Raji (cell line): ENCODE results near the gene PTGR3.

Source experiments
- POLR2A ChIP-seq: IDR thresholded peaks from 2 replicates; pipeline ENCODE4 v1.6.1; 2011; ENCODE audit warnings: low read depth, low read length, control low read depth; ENCODE audit not compliant: insufficient read depth

The PTGR3 gene

DNA sequence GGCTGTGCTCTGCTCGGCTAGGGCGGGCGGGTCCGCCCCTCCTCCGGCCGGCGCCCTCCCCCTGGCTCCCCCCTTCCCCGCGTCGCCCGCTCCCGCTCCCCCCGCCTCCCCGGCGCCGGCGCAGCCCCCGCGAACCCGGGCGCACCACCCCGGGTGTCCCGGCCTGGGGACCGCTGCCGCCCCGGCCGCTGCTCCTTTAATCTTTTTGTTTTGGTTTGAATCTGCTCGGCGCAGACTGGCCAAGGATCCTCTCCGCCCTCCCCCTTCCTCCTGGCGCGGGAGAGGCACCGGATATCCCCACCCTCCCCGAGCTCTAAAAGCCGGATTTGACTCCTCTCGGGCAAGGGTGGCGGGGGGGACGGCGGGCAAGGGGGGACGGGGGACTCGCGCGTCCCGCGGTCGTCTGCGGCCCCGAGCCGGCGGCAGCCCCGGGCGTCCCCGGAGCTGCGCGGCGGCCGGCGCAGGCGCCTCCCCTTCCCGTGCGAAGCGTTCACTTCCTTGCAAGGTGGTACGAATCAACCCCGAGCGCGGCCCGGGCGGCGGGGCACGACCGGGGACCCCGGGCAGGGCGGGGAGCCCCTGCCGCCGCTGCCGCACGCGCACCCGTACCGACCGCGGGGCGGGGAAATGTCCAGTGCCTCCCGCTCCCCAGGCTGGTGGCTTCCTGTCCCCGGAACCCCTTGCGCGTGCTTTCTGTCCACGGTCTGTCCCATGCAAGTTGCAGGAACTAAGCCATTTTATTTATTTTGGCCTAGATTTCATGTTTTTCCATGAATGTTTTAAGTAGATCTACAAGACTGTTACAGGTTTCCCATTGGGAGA, at the start of gene PTGR3:
TSS of gene PTGR3 (minus strand) at position 11 of the 822 bp plus-strand sequence. CDS start 81 bp downstream, outside the sequence.
- TF ChIP-seq POLR2A = peak; percentile 75

- no peak for TF ChIP-seq POLR2A
These were observed 48.7 kb upstream of the PTGR3 start for GRCh38 chr18:75257605-75258004.

DNA sequence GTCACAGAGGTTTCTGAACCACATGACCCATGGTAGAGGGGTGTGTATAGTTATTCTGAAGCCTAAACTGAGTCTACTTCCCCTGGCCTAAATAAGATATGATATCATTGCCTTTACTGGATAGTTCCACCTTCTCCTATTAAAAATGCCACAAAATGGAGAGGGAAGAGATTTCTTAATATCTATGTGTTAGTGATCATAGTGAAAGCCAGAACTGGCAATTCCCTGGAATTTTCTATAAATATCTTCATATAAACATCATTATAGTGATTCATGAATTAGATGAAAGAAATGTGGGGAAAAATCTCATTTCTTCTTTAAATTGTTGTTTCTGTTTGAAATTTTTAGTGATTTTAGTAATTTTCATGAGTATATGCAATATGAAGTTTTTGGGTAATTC, 47.4 kb upstream of the PTGR3 start:
- TF ChIP-seq POLR2A = no peak

DNA sequence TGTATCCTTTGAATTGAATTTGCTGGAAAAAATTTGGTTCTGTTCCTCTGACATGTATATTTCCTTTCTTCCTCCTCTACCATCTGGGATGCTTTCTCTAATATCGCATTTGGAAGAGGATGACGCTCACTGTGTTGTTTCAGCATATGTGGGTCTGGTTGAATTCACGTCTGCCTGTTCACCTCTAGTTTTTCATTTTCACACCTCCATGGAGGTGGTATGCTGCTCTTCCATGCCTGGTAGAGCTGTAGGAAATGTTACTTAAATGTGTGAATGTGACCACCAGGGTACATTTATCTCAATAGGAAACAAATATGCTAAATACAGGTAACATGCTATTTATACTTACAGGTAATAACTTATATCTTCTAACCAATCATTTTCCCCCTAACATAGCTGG, 46.2 kb upstream of the PTGR3 start:
- TF ChIP-seq POLR2A = no peak

DNA sequence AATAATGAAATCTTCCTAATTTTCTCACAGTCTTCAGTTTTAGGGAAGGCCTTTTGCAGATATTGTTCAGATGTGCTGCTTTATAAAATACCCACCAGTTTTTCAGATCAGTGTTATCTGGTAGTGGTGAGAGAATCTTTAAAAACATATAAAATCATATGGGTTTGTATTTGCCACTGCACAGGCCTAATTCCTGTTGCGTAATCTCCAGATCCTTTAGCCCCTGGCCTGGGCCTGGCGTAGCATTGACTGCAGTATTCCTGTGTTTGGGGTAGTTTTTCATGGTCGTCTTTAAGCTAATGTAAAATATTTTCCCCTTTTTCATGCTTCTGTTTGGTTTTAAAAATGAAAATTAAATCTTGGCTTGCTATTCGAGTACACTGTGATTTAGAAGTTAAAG, 44.8 kb upstream of the PTGR3 start:
- TF ChIP-seq POLR2A = no peak

DNA sequence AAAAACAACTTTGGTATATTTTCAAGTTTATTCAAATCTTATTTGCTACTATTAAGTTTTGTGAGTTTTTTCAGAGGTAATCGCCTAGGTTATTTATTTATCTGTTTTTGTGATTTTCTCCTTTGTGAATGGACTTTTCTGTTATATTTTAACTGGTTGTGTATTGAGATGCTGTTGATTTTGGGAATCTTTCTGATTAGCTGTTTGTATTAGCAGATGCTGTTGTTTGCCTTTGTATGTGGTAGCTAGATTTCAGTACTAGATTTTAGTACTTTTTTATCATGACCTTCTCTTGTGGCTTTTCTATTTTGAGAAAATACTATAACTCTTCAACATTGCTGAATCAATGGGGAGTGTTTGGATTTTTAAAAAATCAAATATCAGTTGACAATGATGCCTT, 44.1 kb upstream of the PTGR3 start:
- TF ChIP-seq POLR2A = no peak

GRCh38 chr18:75252136-75252535, 43.2 kb upstream of the PTGR3 start:
- no peak for TF ChIP-seq POLR2A

GRCh38 chr18:75251466-75251865, 42.5 kb upstream of the PTGR3 start:
- TF ChIP-seq POLR2A = no peak

- TF ChIP-seq POLR2A = no peak
These were observed 41.5 kb upstream of the PTGR3 start for GRCh38 chr18:75250471-75250821.

DNA sequence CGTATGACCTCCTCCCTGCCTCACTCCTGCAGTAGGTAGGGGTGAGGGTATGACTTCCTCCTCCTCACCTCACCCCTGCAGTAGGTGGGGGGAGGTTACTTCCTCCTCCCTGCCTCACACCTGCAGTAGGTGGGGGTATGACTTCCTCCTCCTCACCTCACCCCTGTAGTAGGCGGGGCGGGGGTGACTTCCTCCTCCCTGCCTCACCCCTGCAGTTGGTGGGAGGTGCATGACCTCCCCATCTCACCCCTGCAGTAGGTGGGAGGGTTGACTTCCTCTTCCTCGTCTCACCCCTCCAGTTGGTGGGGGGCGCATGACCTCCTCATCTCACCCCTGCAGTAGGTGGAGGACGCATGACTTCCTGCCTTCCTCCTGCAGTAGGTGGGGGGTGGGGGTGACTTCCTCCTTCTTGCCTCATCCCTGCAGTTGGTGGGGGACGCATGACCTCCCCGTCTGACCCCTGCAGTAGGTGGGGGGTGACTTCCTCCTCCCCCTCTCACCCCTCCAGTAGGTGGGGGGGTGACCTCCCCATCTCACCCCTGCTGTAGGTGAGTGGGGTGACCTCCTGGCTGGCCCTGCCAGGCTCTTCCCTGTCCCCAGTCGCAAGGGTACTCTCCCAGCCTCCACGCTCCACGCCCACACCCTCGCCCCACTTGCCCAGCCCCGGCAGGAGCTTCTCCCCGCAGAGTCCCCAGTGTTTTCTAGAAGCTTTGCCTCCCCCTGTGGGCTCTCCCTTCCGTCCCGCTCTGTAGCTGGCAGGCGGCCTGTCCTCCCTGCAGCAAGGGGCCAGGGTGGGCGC, 40.9 kb upstream of the PTGR3 start:
- TF ChIP-seq POLR2A = no peak

GRCh38 chr18:75249175-75249518, 40.2 kb upstream of the PTGR3 start:
- TF ChIP-seq POLR2A = no peak

DNA sequence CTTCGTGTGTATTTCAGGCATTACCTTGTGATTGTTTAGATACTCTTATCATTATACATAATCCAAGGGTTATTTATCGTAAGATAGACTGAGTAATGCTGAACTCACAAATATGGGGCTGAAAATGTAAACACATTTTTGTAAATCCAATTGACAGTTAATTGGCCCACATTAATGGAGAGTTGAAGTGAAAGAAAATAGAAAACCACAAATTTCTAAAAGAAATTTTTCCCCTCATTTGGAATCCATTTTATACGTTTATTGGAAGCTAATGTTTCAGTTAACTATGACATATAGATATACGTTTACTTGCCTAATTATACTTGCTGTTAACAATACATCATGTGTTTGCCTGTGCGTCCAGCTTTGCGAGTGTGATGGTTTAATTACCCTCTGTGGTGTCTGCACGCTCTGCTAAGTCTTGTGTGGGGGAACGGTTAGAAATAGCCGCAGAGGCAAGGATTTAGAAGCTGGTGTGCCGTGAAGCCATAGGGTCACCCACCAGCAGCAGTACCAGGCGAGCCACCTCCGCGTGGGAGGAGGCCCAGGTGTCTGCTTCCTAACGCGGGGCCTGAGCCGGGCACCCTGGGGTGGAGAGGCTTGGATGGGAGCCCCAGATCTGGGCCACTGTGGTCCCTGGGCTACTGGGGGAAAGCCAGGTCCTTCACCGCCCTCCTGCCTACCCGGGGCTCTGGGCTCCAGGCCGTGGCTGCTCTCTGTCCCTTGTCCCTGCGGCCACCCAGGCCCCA, 39.7 kb upstream of the PTGR3 start:
- TF ChIP-seq POLR2A = no peak

DNA sequence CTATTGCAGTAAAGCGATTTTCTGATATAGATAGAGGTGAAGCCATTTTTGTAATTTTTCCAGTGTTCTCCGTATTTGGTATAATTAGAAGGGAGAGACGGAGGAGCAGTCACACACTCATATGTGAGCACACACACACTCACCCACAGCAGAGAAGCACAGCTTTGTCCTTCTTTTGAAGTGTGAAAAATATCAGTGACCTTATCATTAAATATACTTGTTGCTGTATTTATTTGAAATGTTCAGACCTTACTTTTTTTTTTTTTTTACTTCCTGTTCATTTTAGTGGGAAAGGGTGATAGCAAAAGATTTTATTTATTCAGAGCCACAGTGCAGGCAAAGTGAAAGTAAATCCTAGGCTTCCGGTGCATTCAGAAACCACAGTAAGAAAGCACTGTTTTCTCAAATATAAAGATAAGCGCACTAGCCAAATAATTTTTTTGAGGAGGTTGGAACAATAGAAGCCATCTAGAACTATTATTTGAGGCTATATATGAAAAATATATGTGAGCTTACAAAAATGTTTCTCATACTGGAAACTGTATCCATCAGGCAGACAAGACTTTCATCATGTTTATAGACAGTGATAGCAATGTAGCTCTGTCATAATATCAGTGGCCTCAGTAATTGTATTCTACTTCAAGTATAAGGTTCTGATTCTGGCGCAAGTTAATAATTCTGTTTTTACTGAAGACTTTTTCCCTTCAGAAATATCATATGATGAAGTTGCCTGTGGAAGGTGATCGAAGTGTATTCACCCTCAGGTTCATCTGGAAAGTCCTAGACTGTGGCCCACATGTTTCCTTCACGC, 38.9 kb upstream of the PTGR3 start:
- no peak for TF ChIP-seq POLR2A

DNA sequence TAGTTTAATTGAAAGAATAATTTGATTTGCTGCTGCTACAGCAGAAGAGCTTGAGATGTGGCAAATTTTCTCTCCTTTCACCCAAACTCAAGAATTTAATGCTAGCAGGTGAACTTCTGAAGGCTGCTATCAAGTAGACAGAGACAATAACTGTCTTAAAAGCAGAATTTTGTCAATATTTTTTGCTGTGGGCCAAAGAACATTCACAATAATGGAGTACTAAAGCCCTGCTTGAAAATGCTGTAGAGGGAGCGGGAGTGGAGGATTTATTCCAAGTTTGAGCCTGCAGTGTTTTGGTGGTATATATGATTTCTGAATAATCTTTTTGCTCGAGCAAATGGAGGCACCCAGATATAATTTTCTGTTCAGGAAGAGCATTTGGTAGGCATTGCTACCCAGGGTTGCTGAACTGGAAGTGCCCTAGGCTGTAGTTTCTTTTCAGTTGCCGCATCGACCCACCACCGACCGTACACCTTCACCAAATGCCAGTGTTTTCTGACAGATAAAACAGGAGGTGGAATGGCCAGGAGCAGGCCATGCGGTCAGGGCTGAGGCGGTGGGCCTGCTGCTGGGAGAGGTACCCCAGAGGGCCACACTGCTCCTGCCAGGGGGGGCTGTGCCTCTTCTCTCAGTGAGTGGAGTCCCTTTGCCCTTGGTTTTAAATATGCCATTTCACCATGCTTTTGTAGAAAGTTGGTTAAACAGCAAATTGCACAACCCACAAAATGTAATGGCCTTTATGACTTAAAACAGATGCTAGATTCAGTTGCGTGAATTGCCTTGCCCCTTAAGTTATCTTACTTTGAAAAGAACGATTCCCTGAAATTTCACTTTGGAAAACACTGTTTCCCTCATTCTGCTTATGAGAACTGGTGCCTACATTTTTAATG, 38.0 kb upstream of the PTGR3 start:
- no peak for TF ChIP-seq POLR2A
